Spleen (tissue), 7 donors: ENCODE measurements around the gene MPP3.

Experiments
- CTCF ChIP-seq, 11 experiments: fragments of 200-600 bp in 7 of 11; fragments of 450-650 bp in 4 of 11; sonication (generic) in 4 of 11; IDR thresholded peaks in 8 of 11; conservative IDR thresholded peaks in 3 of 11; 1 replicate in 7 of 11; 2 replicates in 4 of 11; pipeline versions ENCODE4 v1.4.0 to v1.8.0; 2016 to 2021; ENCODE audit warnings: antibody characterized with exemption in 11 of 11, inconsistent platforms in 4 of 11, mild to moderate bottlenecking in 1 of 11
- POLR2A ChIP-seq, 3 donors: fragments of 450-650 bp; IDR thresholded peaks; one replicate each; pipeline ENCODE4 v1.5.1; 2017; ENCODE audit warnings: antibody characterized with exemption in 3 of 3, mild to moderate bottlenecking in 1 of 3
- POLR2AphosphoS5 ChIP-seq, 3 donors: sonication (generic); formaldehyde crosslinking; IDR thresholded peaks; one replicate each; pipeline ENCODE4 v1.5.1; 2017; ENCODE audit warnings: antibody characterized with exemption in 3 of 3
- donor health status: DM: no; HTN: no; CAD: no; lungs with moderate emphysema.
- donor health status: DM: no; HTN: no; CAD: no.
- donor health status: DM: no; HTN: no; CAD: no.

- TF ChIP-seq POLR2AphosphoS5 (IDR thresholded peaks at IDR 0.05) (no peak), POLR2A (IDR thresholded peaks at IDR 0.05) (no peak), CTCF (IDR thresholded peaks at IDR 0.05 in 8 of 11, conservative IDR thresholded peaks at IDR 0.05 in 3 of 11) (no peak)
Observed at GRCh38 chr17:43848601-43849000, 15.7 kb upstream of the MPP3 start.
